GM19025 (cell line): ENCODE measurements around the gene SIRT3.
"Not testable (repeated sequence)": the region's sequence is repeated elsewhere in the genome, so short reads cannot be mapped to it uniquely, and the experiment has no call there.

Experiments
- ATAC-seq: cut with Tn5 transposase; IDR thresholded peaks from one replicate; pipeline ENCODE4 v1.9.1; 2021; ENCODE audit warnings: mild to moderate bottlenecking, low read depth, moderate library complexity; ENCODE audit not compliant: unreplicated experiment

SIRT3 gene

GRCh38 chr11:206002-206384 is 30.1 kb downstream of the SIRT3 start:
- no peak for ATAC-seq

GRCh38 chr11:205221-206001 is 30.7 kb downstream of the SIRT3 start:
- ATAC-seq: no peak

- no peak for ATAC-seq
Measured at GRCh38 chr11:204587-205109, 31.5 kb downstream of the SIRT3 start.

- ATAC-seq: no peak
Measured at GRCh38 chr11:203945-204586, 32.1 kb downstream of the SIRT3 start.

GRCh38 chr11:203056-203944 is 32.8 kb downstream of the SIRT3 start:
- no peak for ATAC-seq

GRCh38 chr11:202490-202889 is 33.7 kb downstream of the SIRT3 start:
- no peak for ATAC-seq

- no peak for ATAC-seq
Measured at GRCh38 chr11:201966-202365, 34.2 kb downstream of the SIRT3 start.

- ATAC-seq: no peak
Measured at GRCh38 chr11:200224-201003, 35.7 kb downstream of the SIRT3 start.

GRCh38 chr11:199782-200181 is 36.4 kb downstream of the SIRT3 start:
- no peak for ATAC-seq

- no peak for ATAC-seq
Measured at GRCh38 chr11:199004-199581, 37.0 kb downstream of the SIRT3 start.

GRCh38 chr11:198236-198806 is 37.8 kb downstream of the SIRT3 start:
- no peak for ATAC-seq

GRCh38 chr11:197741-198235 is 38.4 kb downstream of the SIRT3 start:
- ATAC-seq: no peak

- ATAC-seq: no peak
Measured at GRCh38 chr11:196786-197731, 39.1 kb downstream of the SIRT3 start.

- not testable (repeated sequence) for ATAC-seq
Measured at GRCh38 chr11:193481-193880, 42.7 kb downstream of the SIRT3 start.

GRCh38 chr11:192674-193128 is 43.4 kb downstream of the SIRT3 start, which contains the start of gene SCGB1C1:
SCGB1C1 (plus strand) TSS chr11:193078; CDS start chr11:193100, 22 bp downstream.
- ATAC-seq: not testable (repeated sequence)

GRCh38 chr11:191490-192478 is 44.4 kb downstream of the SIRT3 start:
- not testable (repeated sequence) for ATAC-seq

- not testable (repeated sequence) for ATAC-seq
Measured at GRCh38 chr11:190546-190945, 45.6 kb downstream of the SIRT3 start.
